WTC11 (cell line): Measurements from ENCODE around the gene ZXDC.

Source experiments
- ATF1 ChIP-seq: sonication (generic); formaldehyde crosslinking; IDR thresholded peaks from 2 replicates; pipeline ENCODE4 v1.8.1; 2023; ENCODE audit warnings: mild to moderate bottlenecking, moderate library complexity, missing genetic modification reagents
- CBFB ChIP-seq: sonication (generic); formaldehyde crosslinking; IDR thresholded peaks from 2 replicates; pipeline ENCODE4 v1.8.1; 2022; ENCODE audit warnings: mild to moderate bottlenecking, low read depth, missing genetic modification reagents
- IRF2 ChIP-seq: sonication (generic); formaldehyde crosslinking; IDR thresholded peaks from 2 replicates; pipeline ENCODE4 v1.8.0; 2022; ENCODE audit warnings: low read depth, missing genetic modification reagents, borderline replicate concordance
- MAX ChIP-seq: sonication (generic); formaldehyde crosslinking; IDR thresholded peaks from 2 replicates; pipeline ENCODE4 v1.8.0; 2022; ENCODE audit warnings: mild to moderate bottlenecking, missing genetic modification reagents
- NR1H2 ChIP-seq: sonication (generic); formaldehyde crosslinking; IDR thresholded peaks from 2 replicates; pipeline ENCODE4 v1.9.0; 2021; ENCODE audit warnings: mild to moderate bottlenecking, moderate library complexity, missing genetic modification reagents
- PREB ChIP-seq: sonication (generic); formaldehyde crosslinking; IDR thresholded peaks from 2 replicates; pipeline ENCODE4 v1.8.1; 2022; ENCODE audit warnings: mild to moderate bottlenecking, missing genetic modification reagents, moderate library complexity, borderline replicate concordance
- TCF7 ChIP-seq: sonication (generic); formaldehyde crosslinking; IDR thresholded peaks from 2 replicates; pipeline ENCODE4 v1.8.0; 2022; ENCODE audit warnings: mild to moderate bottlenecking, low read depth, missing genetic modification reagents, moderate library complexity
- TP53 ChIP-seq: sonication (generic); formaldehyde crosslinking; IDR thresholded peaks from 2 replicates; pipeline ENCODE4 v1.8.1; 2023; ENCODE audit warnings: mild to moderate bottlenecking, missing genetic modification reagents
- ZNF232 ChIP-seq: sonication (generic); formaldehyde crosslinking; IDR thresholded peaks from 2 replicates; pipeline ENCODE4 v1.8.0; 2022; ENCODE audit warnings: mild to moderate bottlenecking, missing genetic modification reagents
- TF ChIP-seq, protein P1 (sequence below): fragments of 200-600 bp; IDR thresholded peaks from 2 replicates; pipeline ENCODE4 v1.8.0; 2022; ENCODE audit warnings: antibody characterized with exemption
- TF ChIP-seq, protein P2 (sequence below): sonication (generic); formaldehyde crosslinking; IDR thresholded peaks from 2 replicates; pipeline ENCODE4 v1.8.1; 2023; ENCODE audit warnings: mild to moderate bottlenecking, missing genetic modification reagents, moderate library complexity

- TF ChIP-seq, protein P1, sequence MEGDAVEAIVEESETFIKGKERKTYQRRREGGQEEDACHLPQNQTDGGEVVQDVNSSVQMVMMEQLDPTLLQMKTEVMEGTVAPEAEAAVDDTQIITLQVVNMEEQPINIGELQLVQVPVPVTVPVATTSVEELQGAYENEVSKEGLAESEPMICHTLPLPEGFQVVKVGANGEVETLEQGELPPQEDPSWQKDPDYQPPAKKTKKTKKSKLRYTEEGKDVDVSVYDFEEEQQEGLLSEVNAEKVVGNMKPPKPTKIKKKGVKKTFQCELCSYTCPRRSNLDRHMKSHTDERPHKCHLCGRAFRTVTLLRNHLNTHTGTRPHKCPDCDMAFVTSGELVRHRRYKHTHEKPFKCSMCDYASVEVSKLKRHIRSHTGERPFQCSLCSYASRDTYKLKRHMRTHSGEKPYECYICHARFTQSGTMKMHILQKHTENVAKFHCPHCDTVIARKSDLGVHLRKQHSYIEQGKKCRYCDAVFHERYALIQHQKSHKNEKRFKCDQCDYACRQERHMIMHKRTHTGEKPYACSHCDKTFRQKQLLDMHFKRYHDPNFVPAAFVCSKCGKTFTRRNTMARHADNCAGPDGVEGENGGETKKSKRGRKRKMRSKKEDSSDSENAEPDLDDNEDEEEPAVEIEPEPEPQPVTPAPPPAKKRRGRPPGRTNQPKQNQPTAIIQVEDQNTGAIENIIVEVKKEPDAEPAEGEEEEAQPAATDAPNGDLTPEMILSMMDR, result no peak
- no peak for TF ChIP-seq CBFB (CRISPR knock-in tag)
- TF ChIP-seq NR1H2, result no peak
- no peak for TF ChIP-seq PREB (CRISPR knock-in tag)
- no peak for TF ChIP-seq ATF1 (CRISPR knock-in tag)
- TF ChIP-seq, protein P2, sequence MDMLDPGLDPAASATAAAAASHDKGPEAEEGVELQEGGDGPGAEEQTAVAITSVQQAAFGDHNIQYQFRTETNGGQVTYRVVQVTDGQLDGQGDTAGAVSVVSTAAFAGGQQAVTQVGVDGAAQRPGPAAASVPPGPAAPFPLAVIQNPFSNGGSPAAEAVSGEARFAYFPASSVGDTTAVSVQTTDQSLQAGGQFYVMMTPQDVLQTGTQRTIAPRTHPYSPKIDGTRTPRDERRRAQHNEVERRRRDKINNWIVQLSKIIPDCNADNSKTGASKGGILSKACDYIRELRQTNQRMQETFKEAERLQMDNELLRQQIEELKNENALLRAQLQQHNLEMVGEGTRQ (CRISPR knock-in tag), result no peak
- TF ChIP-seq TP53 (CRISPR knock-in tag), result no peak
- no peak for TF ChIP-seq MAX
- no peak for TF ChIP-seq ZNF232 (CRISPR knock-in tag)
- no peak for TF ChIP-seq TCF7 (CRISPR knock-in tag)
- no peak for TF ChIP-seq IRF2 (CRISPR knock-in tag)
Measured at GRCh38 chr3:126434264-126434590, 41.5 kb downstream of the ZXDC start.
